ENCODE data around the gene PRKAG2.
A peak's percentile ranks its signal among the peaks of the same experiment; 100 is the strongest.

PRKAG2 gene

GRCh38 chr7:151744656-151745638 is 132.0 kb downstream of the PRKAG2 start:
- peak; percentile 12 for TF ChIP-seq CTCF (IDR thresholded peaks at IDR 0.05; ENCODE audit: insufficient read depth, low read depth, low read length, missing control alignments)
- DNase-seq (ENCODE audit: low read depth) = no peak
- no peak overlapping the region for H3K4me3 ChIP-seq (ENCODE audit: low read depth, low read length)

- no peak for TF ChIP-seq CTCF (IDR thresholded peaks at IDR 0.05; ENCODE audit: insufficient read depth, low read depth, low read length, missing control alignments)
- H3K4me3 ChIP-seq (ENCODE audit: low read depth, low read length) = no peak overlapping the region
- no peak for DNase-seq (ENCODE audit: low read depth)
These were observed 132.8 kb downstream of the PRKAG2 start for GRCh38 chr7:151744051-151744580.

GRCh38 chr7:151743481-151743983 is 133.4 kb downstream of the PRKAG2 start:
- no peak for DNase-seq (ENCODE audit: low read depth)
- TF ChIP-seq CTCF (IDR thresholded peaks at IDR 0.05; ENCODE audit: insufficient read depth, low read depth, low read length, missing control alignments) = no peak
- no peak overlapping the region for H3K4me3 ChIP-seq (ENCODE audit: low read depth, low read length)

DNA sequence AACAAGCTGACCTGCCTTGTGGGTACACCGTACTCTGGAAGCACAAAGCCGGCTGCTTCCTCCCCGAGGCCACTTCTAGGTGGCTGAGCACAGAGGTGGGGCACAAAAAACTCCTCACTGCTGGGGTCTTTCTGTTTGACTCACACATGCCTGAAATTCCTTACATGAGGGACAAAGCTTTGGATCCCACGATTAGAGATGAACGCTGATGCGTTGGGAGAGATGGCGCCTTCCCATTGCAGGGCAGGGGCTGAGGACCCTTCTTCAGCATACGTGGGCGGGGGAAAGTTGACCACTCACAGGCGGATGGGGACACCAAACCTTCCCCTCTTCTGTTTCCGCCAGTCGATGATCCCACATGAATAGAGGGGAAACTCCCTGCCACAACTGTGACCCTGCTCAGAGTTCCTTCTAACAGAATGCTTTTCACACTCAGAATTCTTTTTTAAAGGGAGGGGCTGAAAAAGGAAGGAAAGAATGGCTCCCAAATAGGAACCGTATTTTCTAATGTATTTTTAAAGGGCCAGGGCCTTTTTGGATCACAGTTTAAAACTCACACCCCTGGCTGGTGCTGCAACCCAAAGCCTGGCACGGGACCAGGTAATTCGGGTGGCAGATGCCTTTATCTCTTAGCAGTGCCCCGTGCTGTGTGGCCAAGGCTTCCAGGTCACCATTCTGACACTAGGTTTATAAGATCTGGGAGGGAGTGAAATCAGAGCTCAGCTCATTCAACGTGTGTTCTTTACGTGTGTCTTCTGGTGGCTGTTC is 134.0 kb downstream of the PRKAG2 start:
- no peak for TF ChIP-seq CTCF (IDR thresholded peaks at IDR 0.05; ENCODE audit: insufficient read depth, low read depth, low read length, missing control alignments)
- H3K4me3 ChIP-seq (ENCODE audit: low read depth, low read length) = no peak overlapping the region
- DNase-seq (ENCODE audit: low read depth) = no peak

DNA sequence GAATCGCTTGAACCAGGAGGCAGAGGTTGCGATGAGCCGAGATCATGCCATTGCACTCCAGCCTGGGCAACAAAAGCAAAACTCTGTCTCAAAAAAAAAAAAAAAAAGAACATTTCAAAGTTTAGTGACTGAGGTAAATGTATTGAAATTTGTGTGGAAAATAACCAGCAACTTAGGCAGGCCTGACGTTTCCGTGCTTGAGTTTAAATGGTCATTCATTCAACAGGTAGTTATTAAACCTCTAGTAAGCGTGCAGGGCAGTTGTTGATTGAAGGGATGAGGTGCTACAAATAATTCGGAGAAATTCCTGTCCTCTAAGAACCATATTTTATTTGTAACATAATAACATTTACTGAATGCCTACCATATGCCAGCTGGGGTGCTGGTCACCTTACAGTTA is 135.3 kb downstream of the PRKAG2 start:
- no peak for DNase-seq (ENCODE audit: low read depth)
- TF ChIP-seq CTCF (IDR thresholded peaks at IDR 0.05; ENCODE audit: insufficient read depth, low read depth, low read length, missing control alignments) = no peak
- no peak overlapping the region for H3K4me3 ChIP-seq (ENCODE audit: low read depth, low read length)

- no peak for TF ChIP-seq CTCF (IDR thresholded peaks at IDR 0.05; ENCODE audit: insufficient read depth, low read depth, low read length, missing control alignments)
These were observed 136.6 kb downstream of the PRKAG2 start for GRCh38 chr7:151740081-151740851.

More at GRCh38 chr7:151740081-151740851, 136.6 kb downstream of the PRKAG2 start:
- DNase-seq (ENCODE audit: low read depth) = no peak
- H3K4me3 ChIP-seq (ENCODE audit: low read depth, low read length) = no peak overlapping the region
